ENCODE results near the gene SMIM29. TPM values are rescaled to one million over a fixed set of nuclear protein-coding genes. Genes with fewer than 3 reads are reported as not detected.
A peak's percentile ranks its signal among the peaks of the same experiment; 100 is the strongest.

The SMIM29 gene
- total RNA-seq, 1 experiment from 2014 or later: 24.0 TPM

DNA sequence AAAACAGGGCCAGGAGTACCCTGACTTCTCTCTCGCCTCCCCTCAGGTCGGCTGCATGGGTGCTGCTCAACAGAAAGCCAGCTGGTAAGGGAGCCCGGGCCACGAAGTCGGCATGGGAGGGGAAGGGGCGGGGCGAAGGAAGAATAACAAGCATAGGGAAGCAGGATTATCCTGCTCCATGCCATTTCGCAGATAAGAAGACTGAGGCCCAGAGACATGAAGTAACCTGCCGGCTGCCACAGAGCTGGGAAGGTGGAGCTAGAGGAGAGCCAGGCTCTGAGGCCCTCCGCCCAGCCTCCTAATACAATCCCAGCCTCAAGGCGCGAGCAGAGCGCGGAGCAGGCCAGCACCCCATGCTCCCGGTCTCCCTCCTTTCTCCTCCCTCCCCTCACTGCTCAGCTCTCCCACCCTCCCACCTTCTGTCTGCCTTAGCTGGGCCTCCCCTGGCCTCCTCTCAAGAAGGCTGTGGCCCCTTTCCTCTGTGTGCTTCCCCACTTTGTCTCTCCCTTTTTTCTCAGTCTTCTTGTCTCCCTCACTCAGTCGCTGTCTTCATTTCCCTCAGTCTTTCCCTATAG lies 25.3 kb downstream of the SMIM29 start:
- H3K9me3 ChIP-seq (ENCODE audit: low read depth, low read length, poor library complexity, severe bottlenecking): no peaks in the 10 kb centered on the region
- peak overlapping the region; percentile 58 for H3K27ac ChIP-seq (ENCODE audit: low read depth, low read length, poor library complexity, severe bottlenecking)
- H3K4me1 ChIP-seq (ENCODE audit: insufficient read depth, low read length, poor library complexity, severe bottlenecking): peaks cover 14% of the 10 kb centered on the region
- TF ChIP-seq, protein P1, sequence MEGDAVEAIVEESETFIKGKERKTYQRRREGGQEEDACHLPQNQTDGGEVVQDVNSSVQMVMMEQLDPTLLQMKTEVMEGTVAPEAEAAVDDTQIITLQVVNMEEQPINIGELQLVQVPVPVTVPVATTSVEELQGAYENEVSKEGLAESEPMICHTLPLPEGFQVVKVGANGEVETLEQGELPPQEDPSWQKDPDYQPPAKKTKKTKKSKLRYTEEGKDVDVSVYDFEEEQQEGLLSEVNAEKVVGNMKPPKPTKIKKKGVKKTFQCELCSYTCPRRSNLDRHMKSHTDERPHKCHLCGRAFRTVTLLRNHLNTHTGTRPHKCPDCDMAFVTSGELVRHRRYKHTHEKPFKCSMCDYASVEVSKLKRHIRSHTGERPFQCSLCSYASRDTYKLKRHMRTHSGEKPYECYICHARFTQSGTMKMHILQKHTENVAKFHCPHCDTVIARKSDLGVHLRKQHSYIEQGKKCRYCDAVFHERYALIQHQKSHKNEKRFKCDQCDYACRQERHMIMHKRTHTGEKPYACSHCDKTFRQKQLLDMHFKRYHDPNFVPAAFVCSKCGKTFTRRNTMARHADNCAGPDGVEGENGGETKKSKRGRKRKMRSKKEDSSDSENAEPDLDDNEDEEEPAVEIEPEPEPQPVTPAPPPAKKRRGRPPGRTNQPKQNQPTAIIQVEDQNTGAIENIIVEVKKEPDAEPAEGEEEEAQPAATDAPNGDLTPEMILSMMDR (conservative IDR thresholded peaks at IDR 0.05; ENCODE audit: low read depth, low read length): no peak
- ChIA-PET POLR2A (ENCODE audit: low non-redundant PET) (no interaction called here), CTCF (interaction anchor here (1.5 kb wide), 1 partner anchor 27 kb away, joined by 6 read pairs; no protein-coding TSS in a partner anchor)
- intact Hi-C loops (cut with micrococcal nuclease; ENCODE audit: unreplicated experiment): no loop called here
- H3K4me3 ChIP-seq (ENCODE audit: low read depth, low read length, poor library complexity, severe bottlenecking): peak overlapping the region; percentile 29
- H3K36me3 ChIP-seq (ENCODE audit: insufficient read depth, low read length, poor library complexity, severe bottlenecking): no peaks in the 10 kb centered on the region
- H3K27me3 ChIP-seq (replicated peaks; ENCODE audit: insufficient read depth, low read depth, low read length, poor library complexity): no peaks in the 10 kb centered on the region
- BruUV-seq (replicated peaks): no TSS peak
- DNase-seq (ENCODE audit: low spot score): no peak

DNA sequence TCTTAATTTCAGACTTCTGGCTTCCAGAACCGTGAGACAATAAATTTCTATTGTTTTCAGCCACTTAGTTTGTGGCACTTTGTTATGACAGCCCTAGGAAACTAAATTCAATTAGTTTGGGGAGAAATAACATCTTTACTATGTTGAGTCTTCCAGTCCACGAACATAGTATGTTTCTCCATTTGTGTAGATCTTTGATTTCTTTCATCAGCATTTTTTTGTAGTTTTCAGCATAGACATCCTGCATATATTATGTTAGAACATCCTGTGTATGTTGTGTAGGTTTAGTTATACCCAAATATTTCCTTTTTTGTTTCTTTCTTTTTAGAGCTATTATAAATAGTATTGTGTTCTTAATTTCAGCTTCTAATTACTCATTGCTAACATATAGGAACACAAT lies 30.1 kb downstream of the SMIM29 start:
- no peak for TF ChIP-seq EZH2 (IDR thresholded peaks at IDR 0.05; ENCODE audit: borderline replicate concordance, low read depth, low read length, poor library complexity, severe bottlenecking)
- TF ChIP-seq, protein P1 (conservative IDR thresholded peaks at IDR 0.05; ENCODE audit: low read depth, low read length): no peak
- Histone ChIP-seq H3K9me3 (ENCODE audit: low read depth, low read length, poor library complexity, severe bottlenecking) (no peaks in the 10 kb centered on the region), H3K4me1 (ENCODE audit: insufficient read depth, low read length, poor library complexity, severe bottlenecking) (peaks cover 6% of the 10 kb centered on the region), H3K4me3 (ENCODE audit: low read depth, low read length, poor library complexity, severe bottlenecking) (no peak overlapping the region), H3K27me3 (replicated peaks; ENCODE audit: insufficient read depth, low read depth, low read length, poor library complexity) (no peaks in the 10 kb centered on the region), H3K36me3 (ENCODE audit: insufficient read depth, low read length, poor library complexity, severe bottlenecking) (no peaks in the 10 kb centered on the region), H3K27ac (ENCODE audit: low read depth, low read length, poor library complexity, severe bottlenecking) (no peak overlapping the region)
- no peak for DNase-seq (ENCODE audit: low spot score)
- ChIA-PET CTCF (no interaction called here), POLR2A (ENCODE audit: low non-redundant PET) (no interaction called here)
- intact Hi-C loops (cut with micrococcal nuclease; ENCODE audit: unreplicated experiment): no loop called here
- BruUV-seq (replicated peaks): no TSS peak

DNA sequence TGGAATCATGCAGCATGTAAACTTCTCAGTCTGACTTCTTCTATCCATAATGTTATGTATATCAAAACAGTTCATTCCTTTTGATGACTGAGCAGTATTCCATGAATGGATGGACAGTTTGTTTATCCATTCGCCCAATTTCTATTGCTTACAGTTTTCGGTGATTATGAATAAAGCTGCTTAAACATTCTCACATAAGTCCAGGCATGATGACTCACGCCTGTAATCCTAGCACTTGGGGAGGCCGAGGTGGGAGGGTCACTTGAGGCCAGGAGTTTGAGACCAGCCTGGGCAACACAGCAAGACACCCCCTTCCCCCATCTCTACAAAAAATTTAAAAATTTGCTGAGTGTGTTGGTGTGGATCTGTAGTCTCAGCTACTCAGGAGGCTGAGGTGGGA lies 35.0 kb downstream of the SMIM29 start:
- TF ChIP-seq, protein P1 (conservative IDR thresholded peaks at IDR 0.05; ENCODE audit: low read depth, low read length): no peak
- BruUV-seq (replicated peaks): no TSS peak
- Histone ChIP-seq H3K4me3 (ENCODE audit: low read depth, low read length, poor library complexity, severe bottlenecking) (no peak overlapping the region), H3K36me3 (ENCODE audit: insufficient read depth, low read length, poor library complexity, severe bottlenecking) (no peaks in the 10 kb centered on the region), H3K9me3 (ENCODE audit: low read depth, low read length, poor library complexity, severe bottlenecking) (no peaks in the 10 kb centered on the region), H3K27me3 (replicated peaks; ENCODE audit: insufficient read depth, low read depth, low read length, poor library complexity) (no peaks in the 10 kb centered on the region), H3K4me1 (ENCODE audit: insufficient read depth, low read length, poor library complexity, severe bottlenecking) (no peaks in the 10 kb centered on the region), H3K27ac (ENCODE audit: low read depth, low read length, poor library complexity, severe bottlenecking) (no peak overlapping the region)
- no peak for DNase-seq (ENCODE audit: low spot score)
- CTCF ChIA-PET: interaction anchor here (1.2 kb wide), 1 partner anchor 35 kb away, joined by 3 read pairs; no protein-coding TSS in a partner anchor
- intact Hi-C loops (cut with micrococcal nuclease; ENCODE audit: unreplicated experiment): no loop called here
- POLR2A ChIA-PET (ENCODE audit: low non-redundant PET): no interaction called here
